Activated CD4-positive, CD25-positive, alpha-beta regulatory T cell treated with anti-CD3 and anti-CD28 coated beads, Interleukin-2, amount 50 U/mL, for 24 hours (primary cell): ENCODE results near the gene MCEE.

ENCODE experiments used
- ATAC-seq, 2 donors: fragments of 150-1000 bp; cut with Tn5 transposase; one replicate each; pipeline ENCODE4 v1.10.0; 2021; ENCODE audit warnings: mild to moderate bottlenecking in 1 of 2, moderate library complexity in 1 of 2

MCEE gene

GRCh38 chr2:71082402-71083252 is 47.4 kb downstream of the MCEE start:
- peak; percentile 71 to 85 for ATAC-seq

DNA sequence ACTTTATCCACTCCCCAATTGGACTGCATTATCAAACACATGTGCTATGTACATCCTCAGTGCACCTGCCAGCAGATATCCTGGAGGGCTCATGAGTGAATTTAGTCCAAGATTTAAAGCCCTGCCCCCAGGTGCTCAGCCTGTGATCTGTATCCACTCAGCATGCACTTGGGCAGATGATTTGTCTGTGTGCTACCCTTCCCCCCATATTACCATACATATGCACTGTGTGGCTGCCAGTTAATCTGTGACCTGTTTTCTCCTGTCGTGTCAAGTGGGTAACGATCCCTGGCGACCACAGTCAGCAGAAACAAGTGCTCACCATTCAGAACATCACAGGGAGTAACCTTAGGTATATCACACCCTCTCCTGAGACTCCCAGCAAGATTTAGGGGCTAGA is 51.4 kb downstream of the MCEE start:
- no peak for ATAC-seq

- ATAC-seq, result no peak
These were observed 55.1 kb downstream of the MCEE start for GRCh38 chr2:71074893-71075395.

DNA sequence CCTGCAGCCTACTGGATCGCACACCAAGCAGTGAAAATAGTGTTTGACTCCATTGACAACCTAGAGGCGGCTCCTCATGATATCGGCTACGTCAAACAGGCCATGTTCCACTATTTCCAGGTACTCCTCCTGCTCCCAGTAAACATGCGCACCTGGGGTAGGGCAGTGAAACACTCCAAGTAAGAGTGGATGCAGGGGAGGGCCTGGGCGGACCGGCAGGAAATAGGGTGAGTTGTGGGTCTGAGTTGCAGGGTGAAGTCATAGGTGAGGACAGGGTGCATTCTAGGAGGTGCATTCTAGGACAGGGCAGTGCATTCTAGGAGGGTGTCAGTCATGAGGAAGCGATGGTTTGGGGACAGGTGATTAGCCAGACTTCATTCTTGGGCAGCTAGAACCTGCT is 56.6 kb downstream of the MCEE start:
- no peak for ATAC-seq

- ATAC-seq, result no peak
These were observed 57.5 kb downstream of the MCEE start for GRCh38 chr2:71072492-71072891.

GRCh38 chr2:71071681-71072398 is 58.2 kb downstream of the MCEE start:
- ATAC-seq, result peak; percentile 18 to 21

DNA sequence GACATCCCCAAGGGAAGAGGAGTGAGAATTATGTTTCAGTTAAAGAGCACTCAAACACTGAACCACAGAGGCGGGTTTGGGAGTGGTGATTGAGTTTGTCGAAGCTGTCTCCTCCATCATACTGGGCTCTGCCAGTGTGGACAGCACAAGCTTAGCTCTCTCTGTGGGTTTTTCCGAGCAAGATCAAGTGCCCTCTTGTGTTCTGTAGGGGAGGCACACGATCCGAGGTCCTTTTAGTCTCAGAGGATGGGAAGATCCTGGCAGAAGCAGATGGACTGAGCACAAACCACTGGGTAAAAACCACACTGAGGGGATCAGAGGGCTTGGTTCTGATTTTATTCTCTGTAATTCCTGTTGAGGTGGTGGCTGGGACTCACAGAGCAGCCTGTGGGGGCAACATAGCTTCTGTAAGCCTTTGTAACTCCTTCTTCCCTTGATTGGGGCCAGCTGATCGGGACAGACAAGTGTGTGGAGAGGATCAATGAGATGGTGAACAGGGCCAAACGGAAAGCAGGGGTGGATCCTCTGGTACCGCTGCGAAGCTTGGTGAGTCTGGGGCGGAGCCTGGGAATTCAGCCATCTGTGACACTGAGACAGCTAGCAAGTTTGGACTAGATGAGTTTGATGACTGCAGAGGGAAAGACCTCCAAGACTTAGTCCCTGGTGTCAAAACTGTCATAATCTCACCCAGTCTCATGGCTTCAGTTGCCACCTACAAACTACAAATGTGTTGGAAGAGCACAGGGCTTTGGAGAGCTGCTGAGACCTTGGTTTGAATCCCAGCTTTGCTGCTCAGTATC is 59.5 kb downstream of the MCEE start:
- ATAC-seq, result no peak

DNA sequence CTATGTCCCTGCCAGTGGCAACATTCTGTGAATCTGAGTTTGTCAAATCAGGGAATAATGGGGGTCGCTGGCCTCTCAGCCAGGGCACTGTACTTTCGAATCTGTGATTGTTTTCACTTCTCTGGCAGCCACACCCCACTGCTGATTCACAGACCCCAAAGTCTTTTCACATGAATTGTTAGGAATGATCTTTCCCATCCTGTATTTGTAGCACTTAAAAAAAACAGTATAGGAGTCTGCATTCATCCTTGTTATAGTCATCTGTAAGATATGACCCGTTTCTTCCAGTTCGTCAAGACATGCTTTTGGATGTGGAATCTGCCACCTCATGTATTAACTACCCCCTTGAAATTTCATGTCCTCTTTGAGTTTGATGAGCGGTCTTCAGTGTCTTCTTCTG is 60.7 kb downstream of the MCEE start:
- no peak for ATAC-seq

- ATAC-seq, result peak; percentile 87 to 88
These were observed 61.6 kb downstream of the MCEE start, which contains the start of gene NAGK for GRCh38 chr2:71068218-71069035. TSS of gene NAGK (plus strand) at chr2:71068648. CDS start at chr2:71068684, 36 bp downstream.

DNA sequence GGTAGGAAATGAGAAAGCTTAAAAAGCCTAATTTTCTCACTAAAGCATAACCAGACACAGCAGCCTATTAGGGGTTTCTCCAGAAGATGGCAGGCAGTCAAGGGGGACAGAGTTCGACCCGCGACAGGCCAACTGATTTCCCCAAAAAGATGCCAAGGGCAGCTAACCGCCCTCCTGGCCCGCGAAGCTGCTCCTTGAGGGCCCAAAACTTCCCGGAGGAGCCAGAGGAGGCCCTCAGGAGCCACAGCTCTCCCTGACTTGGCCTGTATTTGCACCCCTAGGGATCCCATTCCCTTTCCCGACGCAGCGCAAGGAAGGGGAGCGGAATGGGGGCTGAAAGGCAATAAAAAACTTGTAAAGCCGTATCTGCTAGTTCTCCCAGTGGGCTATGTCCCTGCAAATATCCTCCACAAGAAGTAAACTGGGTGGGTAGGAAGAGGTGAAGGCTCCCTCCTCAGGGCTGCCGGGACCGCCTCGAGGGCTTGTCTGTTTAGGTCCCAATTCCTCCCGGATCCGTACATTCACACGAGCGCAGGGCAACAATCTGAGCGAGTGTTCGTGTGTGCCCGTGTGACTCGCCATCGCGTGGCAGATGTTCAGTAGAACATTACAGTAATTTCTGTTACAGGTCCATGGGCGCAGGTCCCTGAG is 62.3 kb downstream of the MCEE start:
- ATAC-seq, result no peak

DNA sequence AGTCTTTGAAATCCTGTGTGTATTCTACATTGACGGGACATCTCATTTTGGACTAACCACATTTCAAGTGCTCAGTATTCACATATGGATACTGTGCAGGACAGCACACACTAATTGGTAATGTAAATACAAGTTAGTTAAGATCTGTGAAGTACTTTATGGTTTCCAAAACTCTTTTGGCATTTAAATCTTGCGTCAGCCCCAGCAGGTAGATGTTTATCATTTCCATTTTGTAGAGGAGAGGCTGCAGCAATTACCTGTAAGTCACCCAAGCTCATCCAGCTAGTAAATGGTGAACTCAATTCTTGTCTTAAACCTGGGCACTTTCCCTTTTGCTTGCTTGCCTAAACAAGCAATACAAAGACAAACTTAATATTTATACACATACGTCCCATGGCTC is 63.2 kb downstream of the MCEE start:
- ATAC-seq, result no peak

- ATAC-seq, result no peak
These were observed 65.0 kb downstream of the MCEE start for GRCh38 chr2:71064754-71065621.

GRCh38 chr2:71064110-71064611 is 65.9 kb downstream of the MCEE start:
- ATAC-seq, result no peak

DNA sequence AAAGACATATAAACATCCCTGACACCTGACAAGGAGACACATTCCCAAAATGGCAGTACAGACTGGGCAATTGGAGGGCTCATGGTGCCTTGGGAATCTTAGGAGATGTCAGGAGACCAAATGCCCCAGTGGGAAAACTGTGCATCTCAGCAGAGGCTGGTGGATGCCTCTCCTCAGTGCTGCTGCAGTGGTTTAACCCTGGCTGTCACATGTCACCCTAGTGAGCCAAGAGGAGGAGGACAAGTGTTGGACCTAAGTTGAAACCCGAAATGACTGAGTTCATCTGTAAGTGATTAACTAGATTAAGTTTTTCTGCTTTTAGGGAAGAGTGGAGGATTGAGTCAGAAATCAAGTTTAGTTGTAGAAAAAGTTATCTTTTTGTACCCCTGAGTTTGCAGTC is 66.8 kb downstream of the MCEE start:
- ATAC-seq, result no peak

DNA sequence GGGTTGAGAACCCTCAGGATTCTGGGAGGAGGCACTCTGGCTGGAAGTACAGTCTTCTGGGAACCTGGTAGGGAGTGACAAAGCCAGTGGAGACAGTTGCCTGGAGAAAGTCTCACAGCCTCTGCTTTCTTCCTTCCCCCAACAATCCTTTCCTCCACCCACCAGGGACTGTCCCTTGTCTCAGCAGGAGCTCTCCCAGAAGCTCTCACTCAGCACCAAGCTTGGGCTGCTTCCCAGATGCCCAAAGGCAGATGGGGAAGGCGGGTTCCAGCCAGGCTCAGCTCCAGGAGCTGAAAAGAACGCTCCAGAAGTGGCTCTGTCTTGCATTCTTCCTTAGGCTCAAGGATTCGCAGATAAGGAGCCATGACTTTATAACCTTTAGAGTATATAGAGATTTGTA is 69.2 kb downstream of the MCEE start:
- no peak for ATAC-seq

DNA sequence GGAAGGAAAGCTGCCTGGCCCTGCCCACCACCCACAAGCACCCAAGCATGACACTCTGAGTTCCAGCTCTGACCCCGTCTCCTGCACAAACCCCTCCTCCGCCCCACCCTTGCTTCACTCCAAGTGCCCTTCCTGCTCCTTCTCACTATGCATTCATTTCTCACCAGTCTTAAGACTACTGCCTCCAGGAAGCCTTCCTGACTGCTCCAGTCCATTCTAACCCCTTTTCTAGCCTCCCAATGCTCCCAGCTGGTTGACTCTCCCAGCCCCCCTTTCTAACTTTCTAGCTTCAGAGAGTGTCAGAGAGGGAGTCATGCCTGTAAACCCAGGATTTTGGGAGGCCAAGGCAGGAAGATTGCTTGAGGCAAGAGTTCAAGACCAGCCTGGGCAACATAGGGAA is 69.8 kb downstream of the MCEE start:
- ATAC-seq, result no peak
